ES-I3 (cell line): ENCODE data around the gene DNAI2.
"Not testable (repeated sequence)": the region's sequence is repeated elsewhere in the genome, so short reads cannot be mapped to it uniquely, and the experiment has no call there.

Experiments used
- H3K36me3 ChIP-seq: 2 replicates; pipeline ENCODE4 v1.6.1; 2013; ENCODE audit warnings: mild to moderate bottlenecking, low read length, control low read depth, moderate library complexity; ENCODE audit not compliant: insufficient read depth
- H3K4me1 ChIP-seq: 2 replicates; pipeline ENCODE4 v1.6.1; 2013; ENCODE audit warnings: mild to moderate bottlenecking, control low read depth, low read length; ENCODE audit not compliant: insufficient read depth
- H3K9ac ChIP-seq: 2 replicates; pipeline ENCODE4 v1.6.1; 2013; ENCODE audit warnings: low read depth, mild to moderate bottlenecking, low read length, moderate library complexity
- H3K9me3 ChIP-seq: 2 replicates; pipeline ENCODE4 v1.6.1; 2013; ENCODE audit warnings: mild to moderate bottlenecking, low read length, moderate library complexity; ENCODE audit not compliant: control insufficient read depth, insufficient read depth

DNAI2 gene

GRCh38 chr17:74253036-74253435 is 21.0 kb upstream of the DNAI2 start:
- no peaks in the 10 kb centered on the region for H3K36me3 ChIP-seq
- H3K9ac ChIP-seq, result no peak overlapping the region
- H3K4me1 ChIP-seq, result no peaks in the 10 kb centered on the region; the same call in 1 of the 2 replicates
- no peaks in the 10 kb centered on the region for H3K9me3 ChIP-seq

GRCh38 chr17:74257311-74257710 is 16.7 kb upstream of the DNAI2 start:
- Histone ChIP-seq H3K4me1 (peaks cover 13% of the 10 kb centered on the region; the same call in 1 of the 2 replicates), H3K9ac (no peak overlapping the region), H3K36me3 (0 out of 2 replicates have a peak, but pooled peaks cover 2% of the 10 kb centered on the region), H3K9me3 (no peaks in the 10 kb centered on the region)

- H3K9ac ChIP-seq, result no peak overlapping the region
These were observed 14.1 kb upstream of the DNAI2 start for GRCh38 chr17:74259667-74260524.

GRCh38 chr17:74260525-74260850 is 13.5 kb upstream of the DNAI2 start:
- Histone ChIP-seq H3K9ac (no peak overlapping the region), H3K9me3 (no peaks in the 10 kb centered on the region), H3K36me3 (0 out of 2 replicates have a peak, but pooled peaks cover 2% of the 10 kb centered on the region), H3K4me1 (peaks cover 13% of the 10 kb centered on the region; the same call in 1 of the 2 replicates)

More at GRCh38 chr17:74259667-74260524, 14.1 kb upstream of the DNAI2 start:
- 0 out of 2 replicates have a peak, but pooled peaks cover 2% of the 10 kb centered on the region for H3K36me3 ChIP-seq
- H3K4me1 ChIP-seq, result peaks cover 13% of the 10 kb centered on the region; the same call in 1 of the 2 replicates
- H3K9me3 ChIP-seq, result no peaks in the 10 kb centered on the region

GRCh38 chr17:74262601-74263000 is 11.4 kb upstream of the DNAI2 start:
- Histone ChIP-seq H3K4me1 (peaks cover 13% of the 10 kb centered on the region; the same call in 1 of the 2 replicates), H3K9ac (no peak overlapping the region), H3K36me3 (0 out of 2 replicates have a peak, but pooled peaks cover 2% of the 10 kb centered on the region), H3K9me3 (no peaks in the 10 kb centered on the region)

GRCh38 chr17:74267054-74267453 is 7.0 kb upstream of the DNAI2 start:
- not testable (repeated sequence) for H3K36me3 ChIP-seq, H3K4me1 ChIP-seq, H3K9me3 ChIP-seq, H3K9ac ChIP-seq

- Histone ChIP-seq H3K36me3 (no peaks in the 10 kb centered on the region), H3K9ac (no peak overlapping the region), H3K4me1 (peaks cover 11% of the 10 kb centered on the region), H3K9me3 (no peaks in the 10 kb centered on the region)
These were observed 6.5 kb upstream of the DNAI2 start for GRCh38 chr17:74267579-74267978.

- Histone ChIP-seq H3K4me1 (peaks cover 16% of the 10 kb centered on the region), H3K9ac (no peak overlapping the region), H3K9me3 (no peaks in the 10 kb centered on the region), H3K36me3 (no peaks in the 10 kb centered on the region)
These were observed 6.0 kb upstream of the DNAI2 start for GRCh38 chr17:74267987-74268499.

GRCh38 chr17:74268558-74268957 is 5.5 kb upstream of the DNAI2 start:
- Histone ChIP-seq H3K9me3 (no peaks in the 10 kb centered on the region), H3K4me1 (peaks cover 18% of the 10 kb centered on the region), H3K9ac (no peak overlapping the region), H3K36me3 (no peaks in the 10 kb centered on the region)

- H3K4me1 ChIP-seq, result peaks cover 18% of the 10 kb centered on the region
- H3K36me3 ChIP-seq, result no peaks in the 10 kb centered on the region
- no peak overlapping the region for H3K9ac ChIP-seq
- H3K9me3 ChIP-seq, result no peaks in the 10 kb centered on the region
These were observed 3.7 kb upstream of the DNAI2 start for GRCh38 chr17:74270333-74270732.

GRCh38 chr17:74271281-74271680 is 2.8 kb upstream of the DNAI2 start:
- Histone ChIP-seq H3K9me3 (no peaks in the 10 kb centered on the region), H3K4me1 (peaks cover 18% of the 10 kb centered on the region), H3K9ac (no peak overlapping the region), H3K36me3 (no peaks in the 10 kb centered on the region)

- H3K9me3 ChIP-seq, result no peaks in the 10 kb centered on the region
- H3K4me1 ChIP-seq, result peaks cover 18% of the 10 kb centered on the region
- no peaks in the 10 kb centered on the region for H3K36me3 ChIP-seq
- H3K9ac ChIP-seq, result no peak overlapping the region
These were observed 2.0 kb upstream of the DNAI2 start for GRCh38 chr17:74271901-74272561.

GRCh38 chr17:74272731-74273201 is 1.3 kb upstream of the DNAI2 start:
- H3K9me3 ChIP-seq, result no peaks in the 10 kb centered on the region
- no peaks in the 10 kb centered on the region for H3K36me3 ChIP-seq
- H3K9ac ChIP-seq, result no peak overlapping the region
- H3K4me1 ChIP-seq, result peaks cover 18% of the 10 kb centered on the region

GRCh38 chr17:74274709-74275340 is 791 bp downstream of the DNAI2 start:
- no peaks in the 10 kb centered on the region for H3K9me3 ChIP-seq
- no peak overlapping the region; the same call in 1 of the 2 replicates for H3K9ac ChIP-seq
- H3K4me1 ChIP-seq, result peaks cover 18% of the 10 kb centered on the region
- no peaks in the 10 kb centered on the region for H3K36me3 ChIP-seq
